Measurements from ENCODE around the gene AP3S2.
"Not testable (repeated sequence)": the region's sequence is repeated elsewhere in the genome, so short reads cannot be mapped to it uniquely, and the experiment has no call there.

The AP3S2 gene

GRCh38 chr15:89836267-89837133 lies 57.3 kb downstream of the AP3S2 start:
- Histone ChIP-seq H3K9me2 (replicated peaks; ENCODE audit: low read depth, low read length) (no peaks in the 10 kb centered on the region), H3K4me3 (ENCODE audit: low read length, poor library complexity, severe bottlenecking) (no peak overlapping the region), H3K4me1 (ENCODE audit: insufficient read depth, low read length, poor library complexity, severe bottlenecking) (no peaks in the 10 kb centered on the region), H3K36me3 (ENCODE audit: insufficient read depth, low read length) (peaks cover 40% of the 10 kb centered on the region; the same call in 1 of the 2 replicates), H3K27me3 (ENCODE audit: insufficient read depth, low read length, poor library complexity, severe bottlenecking) (no peaks in the 10 kb centered on the region), H3K9me3 (ENCODE audit: insufficient read depth, low read depth, low read length) (no peaks in the 10 kb centered on the region), H3K79me2 (ENCODE audit: insufficient read depth, low read length) (no peaks in the 10 kb centered on the region), H2AFZ (ENCODE audit: low read length) (no peak overlapping the region), H4K20me1 (ENCODE audit: insufficient read depth, low read length, poor library complexity, severe bottlenecking) (no peaks in the 10 kb centered on the region), H3F3A (ENCODE audit: low read depth) (no peaks in the 10 kb centered on the region), H3K4me2 (ENCODE audit: low read depth, low read length, poor library complexity, severe bottlenecking) (no peak overlapping the region), H3K9ac (ENCODE audit: low read depth, low read length, poor library complexity, severe bottlenecking) (no peak overlapping the region)
- no peak for TF ChIP-seq CTCF (conservative IDR thresholded peaks at IDR 0.05; ENCODE audit: low read length)
- no peak for TF ChIP-seq EZH2phosphoT487 (IDR thresholded peaks at IDR 0.05; ENCODE audit: borderline replicate concordance)

DNA sequence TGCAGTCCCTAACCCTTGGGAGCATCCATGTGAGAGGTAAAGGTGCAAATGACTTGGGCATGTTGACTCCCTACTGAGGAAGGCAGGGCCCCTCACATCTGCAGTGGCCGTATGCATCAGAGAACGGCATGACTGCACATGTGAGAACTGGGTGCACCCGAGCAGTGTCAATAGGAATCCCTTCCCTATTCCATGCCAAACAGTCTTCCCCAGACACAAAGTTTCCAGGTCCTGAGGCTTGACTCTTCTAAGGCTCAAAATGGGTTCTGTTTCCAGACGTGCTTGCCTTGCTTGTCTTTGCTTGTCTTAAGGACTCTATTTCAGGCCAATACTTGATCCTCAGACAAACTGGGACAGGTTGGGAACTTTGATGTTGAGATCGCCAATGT lies 58.6 kb downstream of the AP3S2 start:
- H3K27me3 ChIP-seq (ENCODE audit: insufficient read depth, low read length, poor library complexity, severe bottlenecking) = no peaks in the 10 kb centered on the region
- H3K9me2 ChIP-seq (replicated peaks; ENCODE audit: low read depth, low read length) = no peaks in the 10 kb centered on the region
- H4K20me1 ChIP-seq (ENCODE audit: insufficient read depth, low read length, poor library complexity, severe bottlenecking) = no peaks in the 10 kb centered on the region
- TF ChIP-seq EZH2phosphoT487 (IDR thresholded peaks at IDR 0.05; ENCODE audit: borderline replicate concordance) = no peak
- TF ChIP-seq CTCF (conservative IDR thresholded peaks at IDR 0.05; ENCODE audit: low read length) = no peak
- no peaks in the 10 kb centered on the region for H3K79me2 ChIP-seq (ENCODE audit: insufficient read depth, low read length)
- H3K4me2 ChIP-seq (ENCODE audit: low read depth, low read length, poor library complexity, severe bottlenecking) = no peak overlapping the region
- H2AFZ ChIP-seq (ENCODE audit: low read length) = no peak overlapping the region
- no peaks in the 10 kb centered on the region for H3K4me1 ChIP-seq (ENCODE audit: insufficient read depth, low read length, poor library complexity, severe bottlenecking)
- no peak overlapping the region for H3K4me3 ChIP-seq (ENCODE audit: low read length, poor library complexity, severe bottlenecking)
- H3K36me3 ChIP-seq (ENCODE audit: insufficient read depth, low read length) = peaks cover 40% of the 10 kb centered on the region; the same call in 1 of the 2 replicates
- H3F3A ChIP-seq (ENCODE audit: low read depth) = no peaks in the 10 kb centered on the region
- no peaks in the 10 kb centered on the region for H3K9me3 ChIP-seq (ENCODE audit: insufficient read depth, low read depth, low read length)
- H3K9ac ChIP-seq (ENCODE audit: low read depth, low read length, poor library complexity, severe bottlenecking) = no peak overlapping the region

DNA sequence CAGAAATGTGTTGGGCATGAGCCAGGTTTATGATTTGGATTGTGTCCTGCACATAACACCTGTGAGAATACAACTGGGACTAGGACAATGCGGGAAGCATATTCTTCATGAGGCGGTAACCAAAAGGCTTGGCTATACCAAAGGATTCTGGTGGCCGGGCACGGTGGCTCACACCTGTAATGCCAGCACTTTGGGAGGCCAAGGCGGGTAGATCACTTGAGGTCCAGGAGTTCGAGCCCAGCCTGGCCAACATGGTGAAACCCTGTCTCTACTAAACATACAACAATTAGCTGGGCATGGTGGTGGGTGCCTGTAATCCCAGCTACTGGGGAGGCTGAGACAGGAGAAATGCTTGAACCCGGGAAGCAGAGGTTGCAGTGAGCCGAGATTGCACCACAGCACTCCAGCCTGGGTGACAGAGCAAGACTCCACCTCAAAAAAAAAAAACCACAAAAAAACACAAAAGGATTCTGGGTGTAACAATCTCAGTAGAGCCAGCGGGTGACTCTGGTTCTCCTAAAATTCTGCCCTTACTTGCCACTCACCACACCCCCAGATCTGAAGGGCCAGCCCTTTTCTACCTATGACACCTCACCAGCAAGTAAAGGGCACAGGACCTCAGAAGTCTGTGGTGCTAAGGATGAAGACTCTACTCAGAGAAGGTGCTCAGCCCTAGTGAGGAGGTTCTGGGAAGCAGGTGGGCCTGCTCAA lies 59.2 kb downstream of the AP3S2 start:
- not testable (repeated sequence) for H2AFZ ChIP-seq (ENCODE audit: low read length); H4K20me1 ChIP-seq (ENCODE audit: insufficient read depth, low read length, poor library complexity, severe bottlenecking); H3F3A ChIP-seq (ENCODE audit: low read depth); H3K27me3 ChIP-seq (ENCODE audit: insufficient read depth, low read length, poor library complexity, severe bottlenecking); H3K79me2 ChIP-seq (ENCODE audit: insufficient read depth, low read length); H3K9me3 ChIP-seq (ENCODE audit: insufficient read depth, low read depth, low read length); H3K4me3 ChIP-seq (ENCODE audit: low read length, poor library complexity, severe bottlenecking); H3K9ac ChIP-seq (ENCODE audit: low read depth, low read length, poor library complexity, severe bottlenecking); H3K9me2 ChIP-seq (replicated peaks; ENCODE audit: low read depth, low read length); H3K4me1 ChIP-seq (ENCODE audit: insufficient read depth, low read length, poor library complexity, severe bottlenecking); H3K4me2 ChIP-seq (ENCODE audit: low read depth, low read length, poor library complexity, severe bottlenecking)
- H3K36me3 ChIP-seq (ENCODE audit: insufficient read depth, low read length) = peaks cover 40% of the 10 kb centered on the region; the same call in 1 of the 2 replicates

All from Loucy (cell line).